Measurements from ENCODE around the gene NECTIN3.

The NECTIN3 gene

GRCh38 chr3:111047812-111048435 is 23.7 kb upstream of the NECTIN3 start:
- no peaks in the 10 kb centered on the region for H3K9me3 ChIP-seq (ENCODE audit: control insufficient read depth, low read length)

GRCh38 chr3:111051354-111051753 is 20.3 kb upstream of the NECTIN3 start:
- Histone ChIP-seq H3K27ac (ENCODE audit: insufficient read depth, low read depth, low read length, poor library complexity, severe bottlenecking) (no peak overlapping the region), H3K36me3 (ENCODE audit: control insufficient read depth, insufficient read depth, low read length) (no peaks in the 10 kb centered on the region), H3K27me3 (ENCODE audit: control insufficient read depth, insufficient read depth, low read length, poor library complexity, severe bottlenecking) (no peaks in the 10 kb centered on the region), H3K4me3 (ENCODE audit: insufficient read depth, low read depth, low read length) (no peak overlapping the region), H3K4me1 (ENCODE audit: control insufficient read depth, insufficient read depth, low read length) (peaks cover 6% of the 10 kb centered on the region), H3K9me3 (ENCODE audit: control insufficient read depth, low read length) (no peaks in the 10 kb centered on the region)

More at GRCh38 chr3:111047812-111048435, 23.7 kb upstream of the NECTIN3 start:
- Histone ChIP-seq H3K27ac (ENCODE audit: insufficient read depth, low read depth, low read length, poor library complexity, severe bottlenecking) (no peak overlapping the region), H3K36me3 (ENCODE audit: control insufficient read depth, insufficient read depth, low read length) (no peaks in the 10 kb centered on the region), H3K4me1 (ENCODE audit: control insufficient read depth, insufficient read depth, low read length) (peaks cover 6% of the 10 kb centered on the region), H3K27me3 (ENCODE audit: control insufficient read depth, insufficient read depth, low read length, poor library complexity, severe bottlenecking) (no peaks in the 10 kb centered on the region), H3K4me3 (ENCODE audit: insufficient read depth, low read depth, low read length) (no peak overlapping the region)
- WGBS, 2 experiments: 81 to 88% methylated on average over 1 of the region's 1 CpG

GRCh38 chr3:111068574-111068973 is 3.0 kb upstream of the NECTIN3 start:
- Histone ChIP-seq H3K4me1 (ENCODE audit: control insufficient read depth, insufficient read depth, low read length) (no peaks in the 10 kb centered on the region), H3K27ac (ENCODE audit: insufficient read depth, low read depth, low read length, poor library complexity, severe bottlenecking) (no peak overlapping the region), H3K4me3 (ENCODE audit: insufficient read depth, low read depth, low read length) (no peak overlapping the region), H3K9me3 (ENCODE audit: control insufficient read depth, low read length) (no peaks in the 10 kb centered on the region), H3K27me3 (ENCODE audit: control insufficient read depth, insufficient read depth, low read length, poor library complexity, severe bottlenecking) (no peaks in the 10 kb centered on the region), H3K36me3 (ENCODE audit: control insufficient read depth, insufficient read depth, low read length) (no peaks in the 10 kb centered on the region)
- WGBS, 2 experiments: 71 to 83% methylated on average over 1 of the region's 1 CpG

- peak overlapping the region; percentile 84 for H3K27ac ChIP-seq (ENCODE audit: insufficient read depth, low read depth, low read length, poor library complexity, severe bottlenecking)
- no peaks in the 10 kb centered on the region for H3K9me3 ChIP-seq (ENCODE audit: control insufficient read depth, low read length)
- 5 to 6% methylated on average over 25 of the region's 25 CpGs for WGBS, 2 experiments
- no peaks in the 10 kb centered on the region for H3K36me3 ChIP-seq (ENCODE audit: control insufficient read depth, insufficient read depth, low read length)
- no peaks in the 10 kb centered on the region for H3K27me3 ChIP-seq (ENCODE audit: control insufficient read depth, insufficient read depth, low read length, poor library complexity, severe bottlenecking)
- no peaks in the 10 kb centered on the region for H3K4me1 ChIP-seq (ENCODE audit: control insufficient read depth, insufficient read depth, low read length)
- H3K4me3 ChIP-seq (ENCODE audit: insufficient read depth, low read depth, low read length): peak overlapping the region; percentile 91
Observed at GRCh38 chr3:111069974-111070771, 1.4 kb upstream of the NECTIN3 start.

- Histone ChIP-seq H3K27me3 (ENCODE audit: control insufficient read depth, insufficient read depth, low read length, poor library complexity, severe bottlenecking) (no peaks in the 10 kb centered on the region), H3K4me1 (ENCODE audit: control insufficient read depth, insufficient read depth, low read length) (no peaks in the 10 kb centered on the region), H3K36me3 (ENCODE audit: control insufficient read depth, insufficient read depth, low read length) (no peaks in the 10 kb centered on the region), H3K9me3 (ENCODE audit: control insufficient read depth, low read length) (no peaks in the 10 kb centered on the region), H3K4me3 (ENCODE audit: insufficient read depth, low read depth, low read length) (peak overlapping the region; percentile 91), H3K27ac (ENCODE audit: insufficient read depth, low read depth, low read length, poor library complexity, severe bottlenecking) (peak overlapping the region; percentile 84)
- 0 to 1% methylated on average over 22 to 23 of the region's 23 CpGs for WGBS, 2 experiments
Observed at GRCh38 chr3:111070772-111071256, 802 bp upstream of the NECTIN3 start.

GRCh38 chr3:111072031-111072921 is 660 bp downstream of the NECTIN3 start:
- 0% methylated on average over 71 of the region's 71 CpGs for WGBS, 2 experiments
- Histone ChIP-seq H3K27me3 (ENCODE audit: control insufficient read depth, insufficient read depth, low read length, poor library complexity, severe bottlenecking) (no peaks in the 10 kb centered on the region), H3K36me3 (ENCODE audit: control insufficient read depth, insufficient read depth, low read length) (no peaks in the 10 kb centered on the region), H3K4me1 (ENCODE audit: control insufficient read depth, insufficient read depth, low read length) (peaks cover 4% of the 10 kb centered on the region), H3K27ac (ENCODE audit: insufficient read depth, low read depth, low read length, poor library complexity, severe bottlenecking) (peak overlapping the region; percentile 78), H3K4me3 (ENCODE audit: insufficient read depth, low read depth, low read length) (peak overlapping the region; percentile 91), H3K9me3 (ENCODE audit: control insufficient read depth, low read length) (no peaks in the 10 kb centered on the region)

- no peaks in the 10 kb centered on the region for H3K27me3 ChIP-seq (ENCODE audit: control insufficient read depth, insufficient read depth, low read length, poor library complexity, severe bottlenecking)
- no peaks in the 10 kb centered on the region for H3K9me3 ChIP-seq (ENCODE audit: control insufficient read depth, low read length)
- H3K4me1 ChIP-seq (ENCODE audit: control insufficient read depth, insufficient read depth, low read length): peaks cover 5% of the 10 kb centered on the region
- no peaks in the 10 kb centered on the region for H3K36me3 ChIP-seq (ENCODE audit: control insufficient read depth, insufficient read depth, low read length)
- H3K27ac ChIP-seq (ENCODE audit: insufficient read depth, low read depth, low read length, poor library complexity, severe bottlenecking): no peak overlapping the region
- H3K4me3 ChIP-seq (ENCODE audit: insufficient read depth, low read depth, low read length): peak overlapping the region; percentile 91
- WGBS, 2 experiments: 19 to 24% methylated on average over 5 of the region's 5 CpGs
Observed at GRCh38 chr3:111073218-111073617, 1.6 kb downstream of the NECTIN3 start.

GRCh38 chr3:111076732-111077131 is 5.1 kb downstream of the NECTIN3 start:
- H3K27ac ChIP-seq (ENCODE audit: insufficient read depth, low read depth, low read length, poor library complexity, severe bottlenecking): no peak overlapping the region
- WGBS, 2 experiments: 50 to 87% methylated on average over 2 to 4 of the region's 5 CpGs
- no peaks in the 10 kb centered on the region for H3K9me3 ChIP-seq (ENCODE audit: control insufficient read depth, low read length)
- H3K4me1 ChIP-seq (ENCODE audit: control insufficient read depth, insufficient read depth, low read length): peaks cover 11% of the 10 kb centered on the region
- no peaks in the 10 kb centered on the region for H3K36me3 ChIP-seq (ENCODE audit: control insufficient read depth, insufficient read depth, low read length)
- H3K27me3 ChIP-seq (ENCODE audit: control insufficient read depth, insufficient read depth, low read length, poor library complexity, severe bottlenecking): no peaks in the 10 kb centered on the region
- H3K4me3 ChIP-seq (ENCODE audit: insufficient read depth, low read depth, low read length): no peak overlapping the region

- Histone ChIP-seq H3K36me3 (ENCODE audit: control insufficient read depth, insufficient read depth, low read length) (no peaks in the 10 kb centered on the region), H3K27ac (ENCODE audit: insufficient read depth, low read depth, low read length, poor library complexity, severe bottlenecking) (no peak overlapping the region), H3K4me3 (ENCODE audit: insufficient read depth, low read depth, low read length) (no peak overlapping the region), H3K9me3 (ENCODE audit: control insufficient read depth, low read length) (no peaks in the 10 kb centered on the region), H3K4me1 (ENCODE audit: control insufficient read depth, insufficient read depth, low read length) (peaks cover 11% of the 10 kb centered on the region), H3K27me3 (ENCODE audit: control insufficient read depth, insufficient read depth, low read length, poor library complexity, severe bottlenecking) (no peaks in the 10 kb centered on the region)
- 100% methylated on average over 2 of the region's 2 CpGs for WGBS, 2 experiments
Observed at GRCh38 chr3:111077369-111077768, 5.8 kb downstream of the NECTIN3 start.

GRCh38 chr3:111080413-111080812 is 8.8 kb downstream of the NECTIN3 start:
- 90 to 91% methylated on average over 1 of the region's 1 CpG for WGBS, 2 experiments

More at GRCh38 chr3:111080413-111080812, 8.8 kb downstream of the NECTIN3 start:
- H3K27me3 ChIP-seq (ENCODE audit: control insufficient read depth, insufficient read depth, low read length, poor library complexity, severe bottlenecking): no peaks in the 10 kb centered on the region
- peaks cover 11% of the 10 kb centered on the region for H3K4me1 ChIP-seq (ENCODE audit: control insufficient read depth, insufficient read depth, low read length)
- H3K9me3 ChIP-seq (ENCODE audit: control insufficient read depth, low read length): no peaks in the 10 kb centered on the region
- H3K27ac ChIP-seq (ENCODE audit: insufficient read depth, low read depth, low read length, poor library complexity, severe bottlenecking): no peak overlapping the region
- H3K4me3 ChIP-seq (ENCODE audit: insufficient read depth, low read depth, low read length): no peak overlapping the region
- H3K36me3 ChIP-seq (ENCODE audit: control insufficient read depth, insufficient read depth, low read length): no peaks in the 10 kb centered on the region

Data from ectodermal cell (in vitro differentiated cells).